HG03571 (cell line): ENCODE data around the gene PLA2G4F.

Source experiments
- ATAC-seq: cut with Tn5 transposase; IDR thresholded peaks from one replicate; pipeline ENCODE4 v1.9.1; 2021; ENCODE audit not compliant: unreplicated experiment

PLA2G4F gene

DNA sequence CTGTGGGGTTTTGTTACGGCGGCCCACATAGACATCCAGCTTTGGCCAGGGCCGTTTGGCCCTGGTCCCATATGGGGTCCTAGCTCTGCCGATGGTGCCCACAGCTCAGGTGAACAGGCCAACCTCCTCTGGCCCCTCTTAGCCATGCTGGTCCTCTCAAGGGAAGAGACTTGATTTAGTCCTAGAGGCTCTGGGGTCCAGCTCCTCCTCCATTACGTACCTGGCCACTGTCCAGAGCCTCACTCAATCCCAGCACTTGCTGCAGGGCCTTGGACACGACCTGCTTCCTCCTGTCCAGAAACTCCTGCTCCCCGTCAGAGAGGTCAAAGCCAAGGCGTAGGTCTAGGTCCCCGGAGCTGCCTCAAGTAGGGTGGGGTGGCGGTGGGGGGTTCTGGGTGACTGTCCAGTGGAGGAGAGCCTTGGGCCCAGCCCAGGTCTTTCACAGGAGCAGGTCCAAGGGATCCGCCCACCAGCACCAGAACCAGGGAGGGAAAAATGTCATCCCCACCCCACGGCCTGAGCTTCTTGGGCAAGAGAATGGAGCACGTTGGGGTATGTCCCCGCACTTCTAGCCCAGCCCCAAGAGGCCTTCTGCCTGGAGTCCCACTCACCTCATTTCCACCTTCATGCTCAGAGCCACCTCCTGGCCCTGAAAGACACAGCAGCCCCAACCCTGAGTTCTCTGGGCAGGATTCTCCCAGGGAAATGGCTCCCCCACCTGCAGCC lies 6.8 kb downstream of the PLA2G4F start:
- no peak for ATAC-seq

GRCh38 chr15:42148808-42149492 lies 7.5 kb downstream of the PLA2G4F start:
- no peak for ATAC-seq

- ATAC-seq, result no peak
These were observed 9.1 kb downstream of the PLA2G4F start for GRCh38 chr15:42147431-42147735.

- no peak for ATAC-seq
These were observed 9.6 kb downstream of the PLA2G4F start for GRCh38 chr15:42146551-42147430.

DNA sequence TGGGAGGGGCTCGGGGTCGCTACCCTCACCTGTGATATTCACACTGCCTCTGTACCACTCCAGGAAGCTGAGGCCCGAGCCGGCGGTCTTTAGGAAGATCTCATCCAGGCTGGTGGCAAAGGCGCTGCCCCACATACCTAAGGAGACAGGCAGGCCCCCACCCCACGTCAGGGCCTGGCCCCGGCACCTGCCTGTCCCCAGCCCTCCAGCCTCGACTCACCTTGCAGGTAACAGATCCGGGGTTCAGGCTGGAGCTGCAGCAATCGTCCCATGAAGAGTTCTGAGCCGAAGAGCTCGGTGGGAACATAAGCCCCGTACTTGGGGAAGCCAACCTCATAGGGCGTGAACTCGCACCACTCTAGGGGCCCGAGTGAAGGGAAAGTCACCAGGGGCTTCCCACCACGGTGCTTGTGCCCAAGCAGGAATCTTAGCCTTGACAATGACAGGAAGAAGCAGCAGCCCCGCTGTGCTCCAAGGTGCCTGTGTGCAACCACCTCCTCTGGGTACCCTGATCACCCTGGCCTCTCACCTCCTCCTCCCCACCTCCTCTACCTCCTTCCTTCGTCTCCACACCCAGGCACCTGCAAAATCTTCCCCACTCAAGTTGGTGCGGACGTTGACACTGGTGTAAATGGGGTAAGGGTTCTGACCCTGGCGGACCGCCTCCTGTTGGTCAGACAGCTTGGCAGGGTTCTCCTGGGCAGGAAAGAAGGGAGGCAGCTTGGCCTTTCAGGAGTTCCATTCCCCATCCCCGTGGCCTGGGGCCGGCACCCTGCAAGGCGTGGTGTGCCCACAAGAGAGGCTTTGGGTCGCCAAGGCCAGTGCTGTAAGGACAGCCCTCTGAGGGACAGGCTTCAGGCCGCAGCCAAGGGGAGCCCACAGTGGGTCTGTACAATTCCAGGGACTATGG lies 10.6 kb downstream of the PLA2G4F start:
- no peak for ATAC-seq

GRCh38 chr15:42144841-42145375 lies 11.5 kb downstream of the PLA2G4F start:
- no peak for ATAC-seq

DNA sequence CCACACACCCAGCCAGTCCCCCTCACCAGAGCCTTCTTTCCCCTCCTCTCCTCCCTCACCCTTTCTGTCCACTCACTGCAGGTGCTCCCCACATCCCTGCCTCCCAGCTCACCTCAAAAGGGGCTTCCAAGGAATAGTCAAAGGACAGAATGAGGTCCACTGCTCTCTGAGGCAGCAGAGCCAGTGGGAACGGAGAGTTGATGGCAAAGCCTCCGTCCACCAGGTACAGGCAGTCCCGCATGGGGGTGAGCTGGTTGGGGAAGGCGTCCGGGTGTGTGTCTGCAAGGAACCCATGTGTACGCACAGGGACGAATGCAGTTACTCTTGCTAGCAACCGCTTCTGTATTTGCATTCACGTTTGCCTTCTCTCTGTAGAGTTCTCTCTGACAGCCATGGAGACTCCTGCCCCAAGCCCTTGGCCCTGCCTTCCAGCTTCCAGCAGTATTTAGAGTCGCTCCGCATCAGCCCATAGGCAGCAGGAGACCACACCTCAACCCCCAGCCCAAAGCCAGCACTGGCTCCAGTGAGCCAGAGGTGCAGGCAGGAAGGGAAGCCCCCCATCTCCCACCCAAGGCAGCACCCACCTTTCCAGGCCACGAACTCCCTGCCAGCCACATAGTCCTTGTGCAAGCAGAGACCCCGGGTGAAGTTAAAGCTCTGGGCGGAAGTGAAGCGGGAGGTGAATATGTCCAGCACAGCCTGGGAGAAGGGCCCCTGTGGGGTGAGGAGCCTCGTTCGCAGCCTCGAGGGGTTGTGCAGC lies 12.4 kb downstream of the PLA2G4F start:
- ATAC-seq, result no peak

- no peak for ATAC-seq
These were observed 13.1 kb downstream of the PLA2G4F start for GRCh38 chr15:42143356-42143755.

GRCh38 chr15:42141795-42142667 lies 14.4 kb downstream of the PLA2G4F start:
- no peak for ATAC-seq

- ATAC-seq, result no peak
These were observed 15.2 kb downstream of the PLA2G4F start for GRCh38 chr15:42141246-42141645.

DNA sequence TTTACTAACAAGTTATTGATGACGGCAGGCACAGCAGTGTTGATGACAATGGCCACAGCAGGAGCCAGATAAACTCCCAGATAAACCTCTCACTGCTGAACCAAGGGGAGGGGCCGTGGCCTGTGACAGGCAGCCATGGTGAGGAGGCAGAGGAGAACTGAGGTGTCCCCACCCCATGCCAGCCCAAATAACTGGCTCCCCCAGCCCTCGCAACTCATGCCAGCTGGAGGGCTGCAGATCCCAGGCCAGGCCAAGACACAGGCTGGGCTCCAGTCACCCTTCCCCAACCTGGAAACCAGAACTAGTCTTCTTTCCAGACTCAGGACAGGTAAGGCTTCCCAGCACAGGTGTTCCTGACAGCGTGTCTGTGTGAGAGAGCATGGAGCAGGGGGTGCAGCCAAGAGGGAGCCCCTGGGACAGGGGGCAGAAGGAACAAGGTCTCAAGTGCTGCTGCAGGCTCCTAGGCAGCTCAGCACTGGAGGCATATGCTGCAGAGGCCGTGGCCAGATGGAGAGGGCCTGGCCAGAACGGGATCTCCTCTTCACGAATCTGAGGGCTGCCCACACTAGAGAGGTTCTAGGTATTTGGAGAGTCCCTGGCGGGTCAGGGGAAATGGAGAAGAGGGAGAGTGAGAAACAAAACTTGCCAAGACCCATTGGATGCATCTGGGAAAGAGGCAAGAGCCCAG lies 15.9 kb downstream of the PLA2G4F start:
- ATAC-seq, result no peak

DNA sequence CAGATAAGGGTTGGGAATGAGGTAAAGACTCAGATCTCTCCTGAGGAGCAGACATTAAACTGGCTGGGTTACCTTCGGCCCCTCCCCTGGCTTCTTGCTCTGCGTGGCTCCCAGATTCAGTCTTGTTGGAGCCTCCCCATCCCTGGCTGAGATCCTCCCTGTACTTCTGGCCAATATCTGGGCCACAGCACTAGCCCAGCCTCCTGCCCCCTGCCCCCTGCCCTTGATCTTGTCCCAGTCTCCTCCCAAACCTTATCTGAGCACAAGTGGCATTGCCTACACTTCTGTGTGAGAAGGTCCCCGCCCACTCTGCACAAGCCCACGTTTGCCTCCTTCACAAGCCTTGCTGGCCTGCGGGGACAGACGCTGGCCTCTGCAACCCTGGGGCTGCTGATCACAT lies 16.8 kb downstream of the PLA2G4F start:
- no peak for ATAC-seq

DNA sequence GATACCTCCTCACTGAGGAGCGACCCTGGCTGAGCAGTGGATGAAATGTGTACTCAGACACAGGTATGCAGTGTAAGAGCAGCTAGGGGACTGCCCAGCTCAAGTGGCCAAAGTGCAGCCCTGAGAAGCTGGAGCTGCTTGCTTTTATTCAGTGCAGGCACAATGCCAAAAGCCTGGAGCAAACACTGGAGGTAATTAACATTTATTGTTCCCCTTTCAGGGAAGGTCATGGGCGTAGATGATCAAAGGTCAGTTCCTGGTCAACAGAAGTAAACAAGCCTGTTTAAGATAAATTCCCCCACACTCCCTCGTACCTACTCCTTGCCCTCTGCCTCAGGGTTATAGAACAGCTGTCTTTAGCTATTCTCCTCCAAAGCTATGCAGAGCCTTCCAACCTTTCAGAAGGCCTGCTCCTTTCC lies 17.5 kb downstream of the PLA2G4F start:
- no peak for ATAC-seq

GRCh38 chr15:42138411-42138810 lies 18.0 kb downstream of the PLA2G4F start:
- ATAC-seq, result no peak

GRCh38 chr15:42137461-42138261 lies 18.8 kb downstream of the PLA2G4F start:
- no peak for ATAC-seq

DNA sequence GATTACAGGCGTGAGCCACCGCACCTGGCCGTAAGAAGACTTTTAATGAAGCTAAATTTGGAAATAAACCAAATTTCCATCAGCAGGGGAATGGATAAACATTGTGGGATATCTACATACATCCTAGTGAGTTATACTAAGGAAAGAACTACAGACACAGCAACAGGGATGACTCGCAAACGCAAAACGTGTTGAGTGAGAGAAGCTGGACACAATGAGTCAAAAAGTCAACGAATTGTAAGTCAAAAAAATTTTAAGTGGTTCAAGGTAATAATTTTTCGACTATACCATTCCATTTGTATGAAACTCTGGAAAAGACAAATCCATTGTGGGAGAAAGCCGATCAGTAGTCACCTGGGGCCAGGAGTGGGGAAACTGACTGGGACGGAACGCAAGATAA lies 19.9 kb downstream of the PLA2G4F start:
- ATAC-seq, result no peak

DNA sequence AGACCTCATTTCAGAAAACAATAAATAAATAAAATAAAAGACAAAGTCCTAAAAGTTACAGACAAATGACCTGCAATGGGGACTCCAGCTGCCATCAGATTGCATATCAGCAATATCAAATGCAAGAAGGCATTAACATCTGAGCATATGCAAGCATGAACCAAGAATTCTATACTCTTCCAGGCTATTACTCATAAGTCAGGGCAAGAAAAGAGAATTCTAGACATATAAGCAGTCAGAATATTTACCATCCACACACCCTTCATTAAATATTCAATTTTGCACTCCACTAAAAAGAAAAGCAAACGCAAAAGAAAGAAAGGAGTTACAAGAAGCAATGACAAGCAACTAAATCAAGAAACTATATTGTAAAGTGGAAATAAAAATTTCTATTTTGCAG lies 21.1 kb downstream of the PLA2G4F start:
- no peak for ATAC-seq
